GM03348 (cell line): ENCODE results near the gene DYNC2I2.
A peak's percentile ranks its signal among the peaks of the same experiment; 100 is the strongest.
"Not testable (repeated sequence)": the region's sequence is repeated elsewhere in the genome, so short reads cannot be mapped to it uniquely, and the experiment has no call there.

Experiments
- DNase-seq: peaks from one replicate; pipeline ENCODE4 v3.0.0; 2012; ENCODE audit warnings: low spot score

Gene DYNC2I2

DNA sequence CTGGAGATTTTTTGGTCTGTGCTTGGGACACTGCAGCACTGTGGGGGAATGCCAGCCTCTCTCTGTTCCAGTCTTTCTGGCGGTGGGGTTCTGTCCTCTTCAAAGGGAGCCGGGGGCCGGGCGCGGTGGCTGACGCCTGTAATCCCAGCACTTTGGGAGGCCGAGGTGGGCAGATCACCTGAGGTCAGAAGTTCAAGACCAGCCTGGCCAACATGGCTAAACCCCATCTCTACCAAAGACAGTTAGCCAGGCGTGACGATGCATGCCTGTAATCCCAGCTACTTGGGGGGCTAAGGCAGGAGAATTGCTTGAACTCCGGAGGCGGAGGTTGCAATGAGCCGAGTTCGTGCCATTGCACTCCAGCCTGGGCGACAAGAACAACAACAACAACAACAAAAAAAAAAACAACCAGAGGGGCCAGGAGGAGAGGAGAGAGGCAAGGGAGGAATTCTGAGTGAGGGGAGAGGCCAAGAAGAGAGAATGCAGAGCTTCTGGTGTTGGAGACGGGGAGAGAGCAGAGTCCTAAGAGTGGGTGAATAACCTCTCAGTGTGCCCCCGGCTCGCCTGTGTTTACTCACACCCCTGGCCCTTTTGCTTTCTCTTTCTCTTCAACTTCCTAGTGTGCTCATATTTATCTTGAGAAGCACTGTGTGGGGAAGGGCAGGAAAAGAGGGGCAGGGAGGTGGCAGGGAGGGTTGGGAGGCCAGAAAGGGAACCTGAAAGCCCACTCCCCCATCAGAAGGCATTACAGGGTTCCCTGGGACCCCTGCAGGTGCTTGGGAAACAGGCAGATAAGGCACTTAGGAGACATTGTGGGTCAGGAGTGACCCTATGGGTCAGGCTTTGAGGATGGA, 29.2 kb upstream of the DYNC2I2 start:
- no peak for DNase-seq

DNA sequence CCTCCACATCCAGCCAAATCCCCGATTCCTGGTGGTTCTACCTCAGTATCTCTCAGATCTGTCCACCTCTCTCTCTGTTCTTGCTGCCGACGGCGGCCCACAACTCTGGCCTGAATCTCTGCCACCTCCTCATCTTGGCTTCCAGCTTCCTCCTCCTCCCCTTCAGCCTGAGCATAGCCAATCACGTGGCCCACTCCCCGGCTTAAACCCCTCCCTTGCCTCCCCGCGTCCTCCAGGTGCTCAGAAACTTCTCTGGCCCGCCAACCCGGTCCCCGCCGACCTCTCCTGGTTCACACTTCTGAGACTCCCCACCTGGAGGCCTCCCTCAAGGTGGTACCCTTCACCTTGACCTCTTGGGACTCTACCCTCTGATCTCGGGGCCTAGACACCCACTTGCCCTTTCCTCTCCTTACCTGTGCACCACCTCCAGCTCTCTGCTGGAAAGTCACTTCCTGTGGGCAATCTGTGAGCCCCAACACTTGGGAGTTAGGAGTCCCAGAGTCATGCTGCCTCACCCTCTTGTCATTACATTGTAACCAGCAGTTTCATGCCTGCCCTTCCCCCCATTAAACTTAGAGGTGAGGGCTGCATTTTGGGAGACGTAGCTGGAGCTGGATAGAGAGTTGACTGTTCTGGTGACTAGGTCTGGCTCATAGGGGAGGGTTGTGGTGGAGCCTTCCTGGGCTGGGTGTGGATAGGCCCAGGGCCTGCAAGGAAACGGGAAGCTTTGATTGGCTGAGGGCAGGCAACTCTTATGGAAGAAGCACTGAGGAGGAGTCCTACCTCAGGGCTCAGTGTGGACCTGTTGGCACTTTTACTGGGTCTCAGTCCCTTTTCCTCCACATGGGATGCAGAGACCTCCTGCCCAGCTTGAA, 27.9 kb upstream of the DYNC2I2 start:
- peak; percentile 90 for DNase-seq

DNA sequence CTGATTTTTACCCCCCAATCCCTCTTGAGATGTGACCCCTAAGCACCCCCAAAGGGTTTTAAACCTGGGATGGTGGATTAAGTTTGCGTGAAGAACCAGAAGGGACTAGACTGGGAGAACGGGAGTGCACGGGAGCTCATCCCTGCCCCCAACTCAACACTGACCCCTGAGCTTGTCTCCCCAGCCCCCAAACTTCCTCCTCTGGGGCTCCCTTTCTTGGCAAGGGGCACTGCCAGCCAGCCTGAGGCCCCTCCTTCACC, 27.3 kb upstream of the DYNC2I2 start:
- DNase-seq: no peak

DNA sequence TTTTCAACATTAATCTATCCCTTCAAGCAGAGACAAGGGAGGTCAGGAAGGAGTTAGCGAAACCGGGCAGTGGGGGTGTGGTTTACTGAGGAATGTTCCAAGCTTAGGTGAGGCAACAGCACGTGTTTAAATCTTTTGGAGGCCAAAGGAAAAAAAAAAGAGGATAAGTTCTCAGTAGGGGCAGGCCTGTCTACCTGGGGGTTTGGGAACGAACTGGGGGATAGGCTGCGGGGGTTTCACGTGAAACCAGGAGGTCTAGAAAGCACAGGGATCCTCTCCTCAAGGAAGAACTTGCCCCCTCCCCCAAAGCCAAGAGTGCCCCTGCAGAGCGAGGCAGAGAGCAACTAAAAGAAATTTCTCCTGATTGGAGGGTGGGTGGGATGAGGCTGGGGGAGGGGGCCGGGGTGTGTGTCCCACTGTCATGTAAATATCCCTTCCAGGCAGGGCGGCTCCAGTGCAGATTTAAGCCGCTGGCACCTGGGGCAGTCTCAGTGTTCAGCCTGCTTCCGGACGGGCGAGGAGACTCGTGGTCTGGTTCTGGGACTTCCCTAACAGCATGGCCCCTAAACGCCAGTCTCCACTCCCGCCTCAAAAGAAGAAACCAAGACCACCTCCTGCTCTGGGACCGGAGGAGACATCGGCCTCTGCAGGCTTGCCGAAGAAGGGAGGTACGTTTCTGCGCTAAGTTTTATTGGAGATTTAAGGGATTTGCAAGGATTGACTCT, 26.9 kb upstream of the DYNC2I2 start:
- DNase-seq: peak; percentile 56

DNA sequence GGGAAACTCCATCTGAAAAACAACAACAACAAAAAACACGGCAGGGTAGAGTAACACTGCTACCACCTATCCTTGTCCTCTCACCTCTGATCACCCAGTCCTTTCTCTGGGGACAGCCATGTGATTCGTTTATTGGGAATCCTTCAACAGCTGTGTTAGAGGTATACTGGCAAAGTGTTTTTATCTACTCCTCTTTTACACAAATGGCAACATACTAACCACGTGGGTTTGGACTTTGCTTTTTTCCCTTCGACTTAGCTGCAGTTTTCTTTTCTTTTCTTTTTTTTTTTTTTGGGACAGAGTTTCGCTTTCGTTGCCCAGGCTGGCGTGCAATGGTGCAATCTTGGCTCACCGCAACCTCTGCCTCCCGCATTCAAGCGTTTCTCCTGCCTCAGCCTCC, 21.1 kb upstream of the DYNC2I2 start:
- DNase-seq: no peak

DNA sequence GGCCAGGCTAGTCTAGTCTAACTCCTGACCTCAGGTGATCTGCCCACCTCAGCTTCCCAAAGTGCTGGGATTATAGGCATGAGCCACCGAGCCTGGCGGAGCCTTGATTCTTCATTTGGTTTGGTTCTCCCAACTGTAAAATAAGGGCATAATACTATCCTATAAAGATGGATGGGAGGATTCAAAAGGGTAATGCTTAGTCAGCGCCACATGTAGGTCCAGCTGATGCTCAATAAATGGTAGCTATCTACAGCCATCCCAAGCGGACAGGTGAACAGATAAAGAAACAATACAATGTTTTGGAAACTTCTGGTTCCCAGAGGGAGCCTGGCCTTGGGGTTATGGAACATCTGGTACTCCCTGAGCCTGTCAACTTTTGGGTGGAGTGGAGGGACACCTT, 18.7 kb upstream of the DYNC2I2 start:
- DNase-seq: no peak

DNA sequence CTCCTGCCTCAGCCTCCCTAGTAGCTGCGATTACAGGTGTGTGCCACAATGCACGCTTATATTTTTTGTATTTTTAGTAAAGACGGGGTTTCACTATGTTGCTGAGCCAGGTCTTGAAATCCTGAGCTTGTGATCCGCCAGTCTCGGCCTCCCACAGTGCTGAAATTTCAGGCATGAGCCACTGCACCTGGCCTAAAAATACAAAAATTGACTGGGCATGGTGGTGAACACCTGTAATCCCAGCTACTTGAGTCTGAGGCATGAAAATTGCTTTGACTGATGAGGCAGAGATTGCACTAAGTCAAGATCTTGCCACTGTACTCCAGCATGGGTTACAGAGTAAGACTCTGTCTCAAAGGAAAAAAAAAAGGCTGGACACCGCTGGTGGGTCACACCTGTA, 13.1 kb upstream of the DYNC2I2 start:
- DNase-seq: no peak

DNA sequence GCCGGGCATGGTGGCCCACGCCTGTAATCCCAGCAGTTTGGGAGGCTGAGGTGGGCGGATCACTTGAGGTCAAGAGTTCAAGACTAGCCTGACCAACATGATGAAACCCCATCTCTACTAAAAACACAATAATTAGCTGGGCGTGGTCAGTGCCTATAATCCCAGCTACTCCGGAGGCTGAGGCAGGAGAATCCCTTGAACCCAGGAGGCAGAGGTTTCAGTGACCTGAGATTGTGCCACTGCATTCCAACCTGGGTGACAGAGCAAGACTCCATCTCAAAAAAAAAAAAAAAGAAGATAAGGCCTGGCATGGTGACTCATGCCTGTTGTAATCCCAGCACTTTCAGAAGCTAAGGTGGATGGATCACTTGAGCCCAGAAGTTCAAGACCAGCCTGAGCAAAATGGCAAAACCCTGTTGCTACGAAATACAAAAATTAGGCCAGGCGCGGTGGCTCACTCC, 9.9 kb upstream of the DYNC2I2 start:
- not testable (repeated sequence) for DNase-seq

DNA sequence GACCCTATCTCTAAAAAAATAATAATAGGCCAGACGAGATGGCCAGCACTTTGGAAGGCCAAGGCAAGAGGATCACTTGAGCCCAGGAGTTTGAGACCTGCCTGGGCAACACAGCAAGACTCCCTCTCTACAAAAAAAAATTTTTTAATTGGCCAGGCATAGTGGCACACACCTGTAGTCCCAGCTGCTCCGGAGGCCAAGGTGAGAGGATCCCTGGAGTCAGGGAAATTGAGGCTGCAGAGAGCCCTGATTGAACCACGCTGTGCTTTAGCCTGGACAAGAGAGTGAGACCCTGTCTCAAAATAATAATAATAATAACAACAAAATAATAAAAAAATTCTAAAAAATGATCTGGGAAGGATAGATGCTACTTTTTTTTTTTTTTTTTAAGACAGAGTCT, 1.1 kb upstream of the DYNC2I2 start:
- no peak for DNase-seq

DNA sequence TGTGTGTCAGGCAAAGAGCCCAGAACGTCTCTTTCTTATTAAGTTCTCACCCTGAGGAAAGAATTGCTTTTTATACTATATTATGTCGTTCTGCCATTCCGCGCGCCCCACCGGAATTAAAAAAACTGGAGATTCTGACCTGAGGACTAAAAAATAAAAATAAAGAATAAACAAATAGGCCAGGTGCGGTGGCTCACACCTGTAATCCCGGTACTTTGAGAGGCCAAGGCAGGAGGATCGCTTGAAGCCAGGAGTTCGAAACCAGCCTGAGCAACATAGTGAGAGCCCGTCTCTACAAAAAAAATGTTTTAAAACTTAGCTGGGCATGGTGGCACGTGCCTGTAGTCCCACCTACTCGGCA, 677 bp upstream of the DYNC2I2 start:
- DNase-seq: no peak

DNA sequence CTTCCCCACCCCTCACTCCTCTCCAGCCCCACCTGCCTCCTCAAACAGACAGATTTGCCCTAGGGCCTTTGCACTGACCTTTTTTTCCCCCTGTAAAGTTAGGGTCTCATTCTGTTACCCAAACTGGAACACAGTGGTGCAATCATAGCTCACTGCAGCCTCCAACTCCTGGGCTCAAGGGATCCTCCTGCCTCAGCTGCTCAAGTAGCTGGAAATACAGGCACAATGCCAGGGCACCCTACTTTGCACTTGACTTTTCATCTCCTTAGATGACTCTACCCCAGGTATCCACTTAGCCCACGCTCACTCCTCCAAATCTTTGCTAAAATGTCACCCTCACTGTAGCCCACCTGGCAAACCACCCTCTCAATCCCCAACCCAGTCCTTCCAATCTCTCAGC, 2.2 kb downstream of the DYNC2I2 start:
- DNase-seq: no peak

DNA sequence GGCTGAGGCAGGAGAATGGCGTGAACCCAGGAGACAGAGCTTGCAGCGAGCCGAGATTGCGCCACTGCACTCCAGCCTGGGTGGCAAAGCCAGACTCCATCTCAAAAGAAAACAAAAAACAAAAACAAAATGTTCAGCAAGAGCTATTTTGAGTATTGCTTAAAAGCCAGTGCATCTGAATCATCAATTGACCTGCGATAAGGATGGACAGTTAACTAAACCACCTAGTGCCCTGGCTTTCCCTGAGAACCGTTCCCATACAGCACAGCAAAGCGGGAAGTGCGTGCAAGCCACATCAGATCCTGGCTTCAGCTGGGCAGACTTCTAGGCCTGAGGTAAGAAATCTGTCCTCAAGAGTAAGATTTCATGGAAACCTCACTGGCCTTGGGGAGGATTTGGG, 2.7 kb downstream of the DYNC2I2 start:
- no peak for DNase-seq

DNA sequence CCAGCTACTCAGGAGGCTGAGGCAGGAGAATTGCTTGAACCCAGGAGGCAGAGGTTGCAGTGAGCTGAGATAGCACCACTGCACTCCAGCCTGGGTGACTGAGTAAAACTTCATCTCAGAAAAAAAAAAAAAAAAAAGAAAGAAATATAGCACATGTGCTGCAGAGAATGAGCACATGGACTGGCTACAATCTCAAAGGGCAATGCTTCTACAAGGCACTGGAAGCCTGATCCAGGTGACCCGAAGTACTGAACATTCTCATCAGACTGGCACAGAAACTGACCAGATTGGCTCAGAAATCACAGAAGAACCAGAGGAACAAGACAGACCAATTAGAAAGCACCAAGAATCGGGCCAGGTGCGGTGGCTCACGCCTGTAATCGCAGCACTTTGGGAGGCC, 4.8 kb downstream of the DYNC2I2 start:
- no peak for DNase-seq

DNA sequence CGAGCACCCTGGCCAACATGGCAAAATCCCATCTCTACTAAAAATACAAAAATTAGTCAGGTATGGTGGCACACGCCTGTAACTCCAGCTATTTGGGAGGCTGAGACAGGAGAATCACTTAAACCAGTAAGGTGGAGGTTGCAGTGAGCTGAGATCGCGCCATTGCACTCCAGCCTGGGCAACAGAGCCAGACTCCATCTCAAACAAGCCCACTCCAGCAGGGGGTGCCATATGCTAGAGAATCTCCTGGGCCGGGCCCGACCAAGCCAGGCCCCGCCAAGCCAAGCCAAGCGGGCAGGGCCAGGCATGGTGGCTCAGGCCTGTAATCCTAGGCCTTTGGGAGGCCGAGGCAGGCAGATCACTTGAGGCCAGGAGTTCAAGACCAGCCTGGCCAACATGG, 8.4 kb downstream of the DYNC2I2 start:
- DNase-seq: peak; percentile 63

DNA sequence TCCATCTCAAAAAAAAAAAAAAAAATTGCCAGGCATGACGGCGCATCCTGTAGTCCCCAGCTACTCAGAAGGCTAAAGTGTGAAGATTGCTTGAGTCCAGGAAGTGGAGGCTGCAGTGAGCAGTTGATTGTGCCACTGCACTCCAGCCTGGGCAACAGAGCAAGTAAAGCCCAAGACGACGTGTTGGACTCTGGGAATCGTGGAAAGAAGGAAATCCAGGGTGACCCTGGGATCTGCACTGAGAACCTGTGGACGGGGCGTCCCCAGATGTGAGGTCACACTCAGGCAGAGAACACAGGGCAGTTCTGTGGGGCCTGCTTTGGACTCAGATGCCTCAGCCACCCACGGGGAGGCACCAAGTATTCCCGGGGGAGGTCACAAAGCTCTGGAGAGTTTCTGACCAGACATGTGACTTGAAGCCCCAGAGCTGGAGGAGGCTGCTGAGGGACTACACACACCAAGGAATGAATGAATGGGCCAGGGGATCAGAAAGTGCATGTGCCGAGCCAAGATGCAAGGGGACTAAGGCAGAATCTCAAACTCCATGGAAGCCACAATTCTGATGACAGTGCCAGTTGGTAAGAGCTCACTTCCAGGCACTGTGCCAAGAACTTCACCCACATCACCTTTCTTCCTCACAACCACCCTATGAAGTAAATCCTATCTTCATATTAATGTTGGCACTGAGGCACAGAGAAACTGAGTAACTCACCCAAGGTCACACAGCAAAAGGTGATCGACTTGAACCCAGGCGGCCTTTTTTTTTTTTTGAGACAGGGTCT, 12.9 kb downstream of the DYNC2I2 start:
- DNase-seq: peak; percentile 16

DNA sequence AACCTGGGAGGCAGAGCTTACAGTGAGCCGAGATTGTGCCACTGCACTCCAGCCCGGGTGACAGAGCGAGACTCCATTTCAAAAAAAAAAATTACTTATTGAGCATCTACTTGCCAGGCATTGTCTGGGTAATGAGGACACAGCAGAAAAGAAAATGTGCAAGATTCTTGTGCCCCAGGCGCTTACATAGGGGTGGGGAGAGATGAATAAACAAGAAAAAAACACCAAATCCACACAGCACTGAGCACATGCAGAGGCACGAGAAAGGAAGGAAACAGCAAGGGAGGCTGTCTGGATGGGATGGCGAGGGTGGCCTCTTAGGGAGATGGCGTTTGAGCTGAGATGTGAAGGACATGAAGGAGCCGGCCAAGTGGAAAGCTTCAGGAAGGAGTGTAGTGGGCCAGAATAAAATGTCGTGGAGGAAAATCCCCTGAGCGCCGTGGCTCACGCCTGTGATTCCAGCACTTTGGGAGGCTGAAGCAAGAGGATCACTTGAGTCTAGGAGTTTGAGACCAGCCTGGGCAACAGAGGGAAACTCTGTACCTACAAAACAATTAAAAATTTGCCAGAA, 13.9 kb downstream of the DYNC2I2 start:
- no peak for DNase-seq

DNA sequence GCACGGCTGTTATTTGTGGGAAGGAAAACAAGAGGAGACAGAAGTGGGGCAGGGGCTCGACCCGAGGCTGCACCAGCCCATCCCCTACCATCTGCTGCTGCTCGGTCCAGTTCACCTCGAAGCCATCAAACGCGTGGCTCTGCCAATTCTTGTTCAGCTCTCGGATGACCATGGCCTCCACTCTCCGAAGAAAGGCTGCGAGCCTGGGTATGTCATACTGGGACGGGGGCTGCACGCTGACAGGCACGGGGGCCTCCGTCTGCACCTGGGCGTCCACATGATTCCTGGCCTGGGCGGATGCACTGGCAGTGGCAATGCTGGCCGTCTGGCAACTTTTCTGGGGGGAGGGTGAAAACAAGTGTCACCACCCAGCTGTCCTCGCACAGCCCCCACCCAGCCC, 16.0 kb downstream of the DYNC2I2 start:
- no peak for DNase-seq

DNA sequence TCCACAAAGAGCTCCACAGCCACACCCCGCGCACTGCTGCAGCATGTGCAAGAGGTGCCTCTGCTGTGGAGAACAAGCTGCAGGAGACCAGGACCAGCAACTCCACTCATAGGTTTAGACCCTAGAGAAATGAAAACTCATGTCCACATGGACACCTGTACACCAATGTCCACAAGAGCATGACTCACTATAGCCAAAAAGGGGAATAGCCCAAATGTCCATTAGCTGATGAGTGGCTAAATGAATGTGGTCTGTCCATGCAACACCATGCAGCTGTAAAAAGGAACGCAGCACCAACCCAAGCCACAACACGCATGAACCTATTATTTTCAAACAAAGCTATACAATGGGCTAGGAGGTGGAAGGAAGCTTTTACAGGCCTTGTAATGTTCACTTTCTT, 18.1 kb downstream of the DYNC2I2 start:
- DNase-seq: no peak

DNA sequence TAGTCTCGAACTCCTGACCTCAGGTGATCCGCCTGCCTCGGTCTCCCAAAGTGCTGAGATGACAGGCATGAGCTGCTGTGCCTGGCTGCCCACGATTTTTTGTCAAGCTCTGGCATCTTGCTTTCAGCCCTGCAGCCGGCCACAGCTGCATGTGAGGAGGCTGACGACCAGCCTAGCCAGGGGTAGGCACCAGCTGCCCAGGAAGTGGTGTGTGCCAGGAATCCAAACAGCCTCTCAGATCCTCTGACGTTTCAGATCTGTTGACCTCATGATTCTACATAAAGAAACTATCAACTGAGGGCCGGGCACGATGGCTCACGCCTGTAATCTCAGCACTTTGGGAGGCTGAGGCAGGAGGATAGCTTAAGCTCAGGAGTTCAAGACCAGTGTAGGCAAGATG, 19.0 kb downstream of the DYNC2I2 start:
- no peak for DNase-seq

DNA sequence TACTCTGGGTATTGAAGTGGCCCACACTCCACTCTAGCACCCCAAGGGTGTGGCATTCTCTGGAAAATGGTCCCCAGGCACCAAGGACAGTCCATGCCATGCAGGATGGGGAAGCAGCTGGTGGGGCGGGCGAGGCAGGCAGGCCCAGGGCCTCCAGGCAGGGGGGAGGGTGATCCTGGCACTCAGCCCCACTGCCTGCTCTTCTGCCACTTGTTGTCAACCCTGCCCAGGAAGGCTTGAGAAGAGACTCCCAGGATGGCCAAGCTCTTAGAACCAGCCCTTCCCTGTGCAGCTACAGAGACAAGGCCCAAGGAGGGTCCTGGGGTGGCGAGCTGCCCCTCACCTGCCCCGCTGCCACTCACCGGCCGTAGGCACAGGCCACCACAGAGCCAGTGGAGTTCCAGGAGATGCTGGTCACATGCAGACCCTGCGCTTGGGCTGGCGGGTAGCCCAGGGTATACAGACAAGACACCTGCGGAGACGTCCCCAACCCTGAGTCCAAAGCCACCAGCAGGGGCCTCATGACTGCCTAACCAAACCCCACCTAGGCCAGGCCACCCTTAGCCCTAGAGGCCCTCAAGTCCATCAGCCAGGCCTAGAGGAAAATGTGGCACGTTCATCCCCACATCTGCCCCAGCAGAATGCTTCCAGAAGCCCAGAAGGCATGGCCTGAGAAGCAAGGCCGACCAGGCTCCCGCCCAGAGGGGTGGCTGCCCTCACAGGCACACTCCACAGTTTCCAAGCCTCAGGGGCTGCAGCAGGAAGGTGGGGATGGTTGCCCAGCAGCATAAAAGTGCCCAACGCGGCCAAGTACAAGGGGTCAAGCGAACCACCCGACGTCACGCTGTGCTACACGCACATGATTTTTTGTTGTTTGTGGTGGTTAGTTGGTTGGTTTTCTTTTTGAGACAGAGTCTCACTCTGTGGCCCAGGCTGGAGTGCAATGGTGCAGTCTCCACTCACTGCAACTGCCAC, 19.8 kb downstream of the DYNC2I2 start:
- no peak for DNase-seq

DNA sequence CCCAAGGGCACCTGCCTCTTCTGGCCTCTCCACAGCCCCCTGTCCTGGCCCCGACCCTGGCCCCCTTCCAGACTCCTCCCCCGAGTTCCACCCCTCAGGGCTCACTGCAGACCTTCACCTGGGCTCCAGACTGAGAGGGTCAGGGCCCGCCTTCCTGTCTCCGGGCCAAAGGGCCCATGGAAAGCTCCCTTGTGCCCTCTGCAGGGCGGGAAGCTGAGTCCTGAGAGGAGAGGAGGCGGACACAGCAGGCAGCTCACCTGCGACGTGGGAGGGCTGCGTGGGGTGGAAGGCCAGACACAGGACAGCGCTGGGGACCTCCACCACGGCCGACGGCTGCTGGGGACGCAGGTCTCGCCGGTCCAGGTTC, 20.6 kb downstream of the DYNC2I2 start:
- DNase-seq: no peak
